Esophagus muscularis mucosa (tissue), 3 donors: ENCODE measurements around the gene KLHL10.

Source experiments
- POLR2AphosphoS5 ChIP-seq, 2 donors: sonication (generic); formaldehyde crosslinking; IDR thresholded peaks; one replicate each; pipeline ENCODE4 v1.6.1; 2017; ENCODE audit warnings: antibody characterized with exemption in 2 of 2
- TF ChIP-seq, protein P1 (sequence below), 3 experiments: fragments of 200-600 bp in 2 of 3; fragments of 450-650 bp in 1 of 3; sonication (generic) in 2 of 3; IDR thresholded peaks; one replicate each; pipeline ENCODE4 v1.5.1; 2017 to 2019; ENCODE audit warnings: antibody characterized with exemption in 3 of 3, mild to moderate bottlenecking in 2 of 3, moderate library complexity in 1 of 3

DNA sequence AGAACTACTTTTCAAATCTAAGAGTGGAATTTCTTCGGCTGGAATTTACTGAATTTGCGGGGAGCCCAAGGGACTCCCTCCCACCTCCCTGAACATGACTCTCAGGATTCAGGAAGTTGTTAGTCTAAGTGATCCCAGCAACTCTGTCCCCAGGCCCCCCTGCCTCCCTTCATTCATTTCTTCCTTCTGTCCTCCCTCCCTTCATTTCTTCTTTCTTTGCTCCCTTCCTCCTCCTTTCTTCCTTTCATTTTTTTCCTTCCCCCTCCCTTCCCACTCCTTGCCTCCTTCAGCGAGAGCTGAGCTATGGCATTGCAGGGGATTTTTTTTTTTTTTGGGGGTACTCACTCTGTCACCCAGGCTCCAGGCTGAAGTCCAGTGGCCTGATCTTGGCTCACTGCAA, 40.2 kb upstream of the KLHL10 start:
- TF ChIP-seq, protein P1, sequence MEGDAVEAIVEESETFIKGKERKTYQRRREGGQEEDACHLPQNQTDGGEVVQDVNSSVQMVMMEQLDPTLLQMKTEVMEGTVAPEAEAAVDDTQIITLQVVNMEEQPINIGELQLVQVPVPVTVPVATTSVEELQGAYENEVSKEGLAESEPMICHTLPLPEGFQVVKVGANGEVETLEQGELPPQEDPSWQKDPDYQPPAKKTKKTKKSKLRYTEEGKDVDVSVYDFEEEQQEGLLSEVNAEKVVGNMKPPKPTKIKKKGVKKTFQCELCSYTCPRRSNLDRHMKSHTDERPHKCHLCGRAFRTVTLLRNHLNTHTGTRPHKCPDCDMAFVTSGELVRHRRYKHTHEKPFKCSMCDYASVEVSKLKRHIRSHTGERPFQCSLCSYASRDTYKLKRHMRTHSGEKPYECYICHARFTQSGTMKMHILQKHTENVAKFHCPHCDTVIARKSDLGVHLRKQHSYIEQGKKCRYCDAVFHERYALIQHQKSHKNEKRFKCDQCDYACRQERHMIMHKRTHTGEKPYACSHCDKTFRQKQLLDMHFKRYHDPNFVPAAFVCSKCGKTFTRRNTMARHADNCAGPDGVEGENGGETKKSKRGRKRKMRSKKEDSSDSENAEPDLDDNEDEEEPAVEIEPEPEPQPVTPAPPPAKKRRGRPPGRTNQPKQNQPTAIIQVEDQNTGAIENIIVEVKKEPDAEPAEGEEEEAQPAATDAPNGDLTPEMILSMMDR (IDR thresholded peaks at IDR 0.05): no peak
- no peak for TF ChIP-seq POLR2AphosphoS5 (IDR thresholded peaks at IDR 0.05)
